Neural progenitor cell (in vitro differentiated cells): ENCODE data around the gene MYLK2.

Source experiments
- CTCF ChIP-seq: fragments of 200-600 bp; sonication (generic); IDR thresholded peaks from 2 replicates; pipeline ENCODE4 v1.5.1; 2017; ENCODE audit warnings: antibody characterized with exemption, mild to moderate bottlenecking
- EZH2 ChIP-seq: fragments of 200-600 bp; sonication (generic); IDR thresholded peaks from 2 replicates; pipeline ENCODE4 v1.6.1; 2017; ENCODE audit warnings: antibody characterized with exemption, mild to moderate bottlenecking, moderate library complexity

DNA sequence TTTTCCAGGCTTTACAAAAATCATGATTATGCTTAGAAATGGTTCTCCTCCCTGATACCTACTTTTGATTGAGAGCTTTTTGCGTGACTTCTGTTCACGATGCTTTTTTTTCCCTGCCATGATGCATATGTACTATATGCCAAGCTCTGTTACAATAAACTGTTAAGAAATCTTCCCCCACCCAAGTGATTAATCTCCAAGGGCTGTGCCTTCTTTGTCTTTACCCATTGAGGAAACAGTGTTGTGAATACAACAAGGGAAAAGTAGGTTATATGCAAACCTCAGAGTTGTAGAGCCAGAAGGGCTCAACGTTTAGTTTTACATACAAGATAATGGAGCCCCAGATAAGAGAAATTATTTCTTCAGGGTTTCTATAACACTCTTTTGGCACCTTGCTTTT lies 34.1 kb upstream of the MYLK2 start:
- no peak for TF ChIP-seq EZH2
- TF ChIP-seq CTCF: no peak
